Tibial nerve (tissue), 3 donors: Measurements from ENCODE around the gene UTS2.

Source experiments
- CTCF ChIP-seq, 5 experiments: fragments of 200-600 bp in 3 of 5; fragments of 450-650 bp in 2 of 5; sonication (generic) in 3 of 5; IDR thresholded peaks; one replicate each; pipeline ENCODE4 v1.5.1; 2016 to 2019; ENCODE audit warnings: antibody characterized with exemption in 5 of 5, mild to moderate bottlenecking in 3 of 5, moderate library complexity in 2 of 5
- POLR2A ChIP-seq, 2 donors: fragments of 450-650 bp; IDR thresholded peaks; one replicate each; pipeline ENCODE4 v1.6.1; 2017; ENCODE audit warnings: antibody characterized with exemption in 2 of 2, mild to moderate bottlenecking in 2 of 2, moderate library complexity in 2 of 2

DNA sequence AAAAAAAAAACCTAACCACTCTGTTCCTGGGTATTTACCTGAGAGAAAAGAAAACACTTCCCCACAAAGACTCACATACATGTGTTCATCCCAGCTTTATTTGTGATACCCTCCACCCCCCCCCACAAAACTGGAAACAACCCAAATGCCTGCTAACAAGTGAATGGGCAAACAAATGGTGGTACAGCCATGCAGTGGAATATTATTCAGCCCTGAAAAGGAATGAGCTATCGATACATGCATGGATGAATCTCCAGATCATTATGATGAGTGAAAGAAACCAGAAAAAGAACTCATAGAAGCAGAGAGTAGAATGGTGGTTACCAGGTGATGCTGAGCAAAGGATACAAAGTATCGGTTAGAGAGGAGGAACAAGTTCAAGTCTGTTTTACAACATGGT lies 38.0 kb upstream of the UTS2 start:
- TF ChIP-seq CTCF (IDR thresholded peaks at IDR 0.05) (no peak), POLR2A (IDR thresholded peaks at IDR 0.05) (no peak)
